HUES64 (cell line): ENCODE data around the gene PARP12.
A peak's percentile ranks its signal among the peaks of the same experiment; 100 is the strongest.

Experiments used
- H3K27ac ChIP-seq: 2 replicates; pipeline ENCODE4 v1.7.0; 2013; ENCODE audit warnings: low read depth, low read length, inconsistent platforms
- H3K27me3 ChIP-seq: 2 replicates; pipeline ENCODE4 v1.6.1; 2013; ENCODE audit warnings: mild to moderate bottlenecking, low read length; ENCODE audit not compliant: insufficient read depth
- H3K36me3 ChIP-seq: 2 replicates; pipeline ENCODE4 v1.6.1; 2013; ENCODE audit warnings: mild to moderate bottlenecking, low read length; ENCODE audit not compliant: insufficient read depth
- H3K4me1 ChIP-seq: 2 replicates; pipeline ENCODE4 v1.6.1; 2013; ENCODE audit warnings: mild to moderate bottlenecking, low read length, moderate library complexity; ENCODE audit not compliant: insufficient read depth
- H3K4me3 ChIP-seq: 2 replicates; pipeline ENCODE4 v1.5.1; 2013; ENCODE audit warnings: mild to moderate bottlenecking, low read length, moderate library complexity
- H3K9ac ChIP-seq: 2 replicates; pipeline ENCODE4 v1.6.1; 2013; ENCODE audit warnings: mild to moderate bottlenecking, low read depth, low read length
- H3K9me3 ChIP-seq: 2 replicates; pipeline ENCODE4 v1.6.1; 2013; ENCODE audit warnings: low read depth, low read length; ENCODE audit not compliant: insufficient read depth
- WGBS: fragments of 150-250, 120-280 bp; methylation state at CpG from one replicate; pipeline ENCODE4 v1.1.7; 2013; ENCODE audit warnings: missing lambda C conversion rate; 5-methylcytosine and 5-hydroxymethylcytosine counted together

The PARP12 gene

GRCh38 chr7:140078392-140078791, 15.6 kb upstream of the PARP12 start:
- Histone ChIP-seq H3K36me3 (no peaks in the 10 kb centered on the region), H3K4me3 (no peak overlapping the region), H3K4me1 (no peaks in the 10 kb centered on the region), H3K9ac (no peak overlapping the region), H3K9me3 (no peaks in the 10 kb centered on the region), H3K27ac (no peak overlapping the region), H3K27me3 (no peaks in the 10 kb centered on the region)
- 93% methylated on average over 13 of the region's 13 CpGs for WGBS

GRCh38 chr7:140074780-140075179, 12.0 kb upstream of the PARP12 start:
- WGBS: 89% methylated on average over 6 of the region's 6 CpGs

GRCh38 chr7:140070546-140070945, 7.8 kb upstream of the PARP12 start:
- H3K36me3 ChIP-seq: no peaks in the 10 kb centered on the region
- H3K9ac ChIP-seq: no peak overlapping the region
- no peaks in the 10 kb centered on the region for H3K4me1 ChIP-seq
- H3K27ac ChIP-seq: no peak overlapping the region
- H3K4me3 ChIP-seq: no peak overlapping the region
- peaks cover 12% of the 10 kb centered on the region; the same call in 1 of the 2 replicates for H3K9me3 ChIP-seq
- H3K27me3 ChIP-seq: no peaks in the 10 kb centered on the region

More at GRCh38 chr7:140074780-140075179, 12.0 kb upstream of the PARP12 start:
- Histone ChIP-seq H3K27me3 (no peaks in the 10 kb centered on the region), H3K36me3 (no peaks in the 10 kb centered on the region), H3K9ac (no peak overlapping the region), H3K4me3 (no peak overlapping the region), H3K4me1 (no peaks in the 10 kb centered on the region), H3K27ac (no peak overlapping the region), H3K9me3 (no peaks in the 10 kb centered on the region)

- 97% methylated on average over 4 of the region's 4 CpGs for WGBS
These were observed 6.7 kb upstream of the PARP12 start for GRCh38 chr7:140069298-140069949.

GRCh38 chr7:140068033-140068432, 5.3 kb upstream of the PARP12 start:
- H3K36me3 ChIP-seq: no peaks in the 10 kb centered on the region
- no peaks in the 10 kb centered on the region for H3K4me1 ChIP-seq
- WGBS: no CpG with 5 or more reads among the region's 2 CpGs
- H3K4me3 ChIP-seq: no peak overlapping the region
- peaks cover 12% of the 10 kb centered on the region; the same call in 1 of the 2 replicates for H3K9me3 ChIP-seq
- no peak overlapping the region for H3K27ac ChIP-seq
- no peak overlapping the region for H3K9ac ChIP-seq
- peaks cover 14% of the 10 kb centered on the region for H3K27me3 ChIP-seq

More at GRCh38 chr7:140069298-140069949, 6.7 kb upstream of the PARP12 start:
- no peak overlapping the region for H3K27ac ChIP-seq
- no peak overlapping the region for H3K4me3 ChIP-seq
- no peaks in the 10 kb centered on the region for H3K4me1 ChIP-seq
- H3K27me3 ChIP-seq: no peaks in the 10 kb centered on the region
- H3K9me3 ChIP-seq: peaks cover 12% of the 10 kb centered on the region; the same call in 1 of the 2 replicates
- H3K9ac ChIP-seq: no peak overlapping the region
- no peaks in the 10 kb centered on the region for H3K36me3 ChIP-seq

- Histone ChIP-seq H3K27ac (no peak overlapping the region), H3K4me3 (no peak overlapping the region), H3K9me3 (peaks cover 12% of the 10 kb centered on the region; the same call in 1 of the 2 replicates), H3K9ac (no peak overlapping the region), H3K27me3 (peaks cover 23% of the 10 kb centered on the region), H3K4me1 (no peaks in the 10 kb centered on the region), H3K36me3 (no peaks in the 10 kb centered on the region)
- WGBS: 95% methylated on average over 2 of the region's 2 CpGs
These were observed 4.3 kb upstream of the PARP12 start for GRCh38 chr7:140067052-140067451.

- WGBS: 12% methylated on average over 32 of the region's 32 CpGs
- H3K9ac ChIP-seq: peak overlapping the region; percentile 72
- H3K36me3 ChIP-seq: no peaks in the 10 kb centered on the region
- no peak overlapping the region for H3K27ac ChIP-seq
- H3K4me1 ChIP-seq: no peaks in the 10 kb centered on the region
- H3K4me3 ChIP-seq: peak overlapping the region; percentile 73
- H3K27me3 ChIP-seq: peaks cover 39% of the 10 kb centered on the region
- peaks cover 6% of the 10 kb centered on the region; the same call in 1 of the 2 replicates for H3K9me3 ChIP-seq
These were observed 628 bp downstream of the PARP12 start for GRCh38 chr7:140062118-140062527.

- no peak overlapping the region for H3K4me3 ChIP-seq
- H3K36me3 ChIP-seq: no peaks in the 10 kb centered on the region
- 82% methylated on average over 2 of the region's 2 CpGs for WGBS
- H3K4me1 ChIP-seq: no peaks in the 10 kb centered on the region
- H3K27ac ChIP-seq: no peak overlapping the region
- peaks cover 39% of the 10 kb centered on the region for H3K27me3 ChIP-seq
- H3K9me3 ChIP-seq: peaks cover under 1% of the 10 kb centered on the region; the same call in 1 of the 2 replicates
- no peak overlapping the region for H3K9ac ChIP-seq
These were observed 1.2 kb downstream of the PARP12 start for GRCh38 chr7:140061607-140061930.

GRCh38 chr7:140060788-140061606, 1.8 kb downstream of the PARP12 start:
- Histone ChIP-seq H3K9ac (no peak overlapping the region), H3K27ac (no peak overlapping the region), H3K9me3 (no peaks in the 10 kb centered on the region), H3K36me3 (no peaks in the 10 kb centered on the region), H3K4me3 (no peak overlapping the region), H3K27me3 (peaks cover 39% of the 10 kb centered on the region), H3K4me1 (no peaks in the 10 kb centered on the region)
- WGBS: 95% methylated on average over 10 of the region's 11 CpGs

- peaks cover 39% of the 10 kb centered on the region for H3K27me3 ChIP-seq
- 90% methylated on average over 3 of the region's 3 CpGs for WGBS
- H3K9ac ChIP-seq: no peak overlapping the region
- H3K36me3 ChIP-seq: no peaks in the 10 kb centered on the region
- H3K4me1 ChIP-seq: no peaks in the 10 kb centered on the region
- H3K9me3 ChIP-seq: no peaks in the 10 kb centered on the region
- no peak overlapping the region for H3K4me3 ChIP-seq
- H3K27ac ChIP-seq: no peak overlapping the region
These were observed 2.5 kb downstream of the PARP12 start for GRCh38 chr7:140060243-140060630.
